Stimulated activated naive CD8-positive, alpha-beta T cell treated with anti-CD3 and anti-CD28 coated beads, Interleukin-15, amount 100 ng/mL, for 72 hours (primary cell): ENCODE results near the gene DMBT1.
A peak's percentile ranks its signal among the peaks of the same experiment; 100 is the strongest.

ENCODE experiments used
- ATAC-seq: fragments of 150-1000 bp; cut with Tn5 transposase; 2 replicates; pipeline ENCODE4 v1.10.0; 2021; ENCODE audit warnings: mild to moderate bottlenecking, moderate library complexity
- DNase-seq, 2 donors: peaks; one replicate each; pipeline ENCODE4 v3.0.0; 2021 to 2022
- H3K27ac Mint-ChIP-seq, 2 donors: one replicate each; pipeline ENCODE4 v1.8.0; 2022; ENCODE audit warnings: mild to moderate bottlenecking in 2 of 2, mixed read lengths in 2 of 2, moderate library complexity in 2 of 2
- H3K27me3 Mint-ChIP-seq: one replicate; pipeline ENCODE4 v1.8.0; 2022; ENCODE audit warnings: mixed read lengths
- H3K4me1 Mint-ChIP-seq: one replicate; pipeline ENCODE4 v1.8.0; 2022; ENCODE audit warnings: mild to moderate bottlenecking, mixed read lengths
- H3K4me3 Mint-ChIP-seq, 2 donors: one replicate each; pipeline ENCODE4 v1.8.0; 2022; ENCODE audit warnings: mild to moderate bottlenecking in 2 of 2, mixed read lengths in 2 of 2, moderate library complexity in 1 of 2
- H3K9me3 Mint-ChIP-seq, 2 donors: one replicate each; pipeline ENCODE4 v1.8.0; 2022; ENCODE audit warnings: mixed read lengths in 2 of 2

Gene DMBT1

GRCh38 chr10:122560279-122560804 is at the start of gene DMBT1:
DMBT1 (plus strand) TSS chr10:122560754; CDS start chr10:122560771, 17 bp downstream.
- Mint-ChIP-seq H3K9me3 (no peaks in the 10 kb centered on the region), H3K4me3 (no peak within 1 kb of the TSS), H3K27ac (peak within 1 kb of the TSS in 1 of 2 donors; percentile 2), H3K4me1 (peaks cover 36% of the 10 kb centered on the region), H3K27me3 (peaks cover 25% of the 10 kb centered on the region)
- no peak for DNase-seq
- ATAC-seq = no peak

- Mint-ChIP-seq H3K27me3 (peaks cover 53% of the 10 kb centered on the region), H3K4me1 (peaks cover 37% of the 10 kb centered on the region), H3K27ac (no peak overlapping the region), H3K9me3 (no peaks in the 10 kb centered on the region), H3K4me3 (no peak overlapping the region)
- ATAC-seq (no peak), DNase-seq (no peak)
Measured at GRCh38 chr10:122513053-122513452, 47.5 kb upstream of the DMBT1 start.

DNA sequence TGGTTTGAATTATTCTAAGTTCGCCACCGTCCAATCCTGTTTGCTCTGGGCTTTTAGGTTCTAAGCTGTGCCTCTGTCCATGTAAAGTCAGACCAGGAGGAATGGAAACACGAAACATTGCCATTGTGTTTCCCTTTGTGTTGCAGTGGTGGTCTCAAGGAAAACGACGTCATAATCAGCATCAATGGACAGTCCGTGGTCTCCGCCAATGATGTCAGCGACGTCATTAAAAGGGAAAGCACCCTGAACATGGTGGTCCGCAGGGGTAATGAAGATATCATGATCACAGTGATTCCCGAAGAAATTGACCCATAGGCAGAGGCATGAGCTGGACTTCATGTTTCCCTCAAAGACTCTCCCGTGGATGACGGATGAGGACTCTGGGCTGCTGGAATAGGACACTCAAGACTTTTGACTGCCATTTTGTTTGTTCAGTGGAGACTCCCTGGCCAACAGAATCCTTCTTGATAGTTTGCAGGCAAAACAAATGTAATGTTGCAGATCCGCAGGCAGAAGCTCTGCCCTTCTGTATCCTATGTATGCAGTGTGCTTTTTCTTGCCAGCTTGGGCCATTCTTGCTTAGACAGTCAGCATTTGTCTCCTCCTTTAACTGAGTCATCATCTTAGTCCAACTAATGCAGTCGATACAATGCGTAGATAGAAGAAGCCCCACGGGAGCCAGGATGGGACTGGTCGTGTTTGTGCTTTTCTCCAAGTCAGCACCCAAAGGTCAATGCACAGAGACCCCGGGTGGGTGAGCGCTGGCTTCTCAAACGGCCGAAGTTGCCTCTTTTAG is 46.3 kb upstream of the DMBT1 start:
- no peak for ATAC-seq
- peaks cover 37% of the 10 kb centered on the region for H3K4me1 Mint-ChIP-seq
- no peak for DNase-seq
- H3K4me3 Mint-ChIP-seq = no peak overlapping the region
- H3K27me3 Mint-ChIP-seq = peaks cover 55% of the 10 kb centered on the region
- no peak overlapping the region for H3K27ac Mint-ChIP-seq
- H3K9me3 Mint-ChIP-seq = no peaks in the 10 kb centered on the region

GRCh38 chr10:122515022-122515424 is 45.5 kb upstream of the DMBT1 start:
- H3K27me3 Mint-ChIP-seq = peaks cover 54% of the 10 kb centered on the region
- no peak overlapping the region for H3K4me3 Mint-ChIP-seq
- H3K4me1 Mint-ChIP-seq = peaks cover 37% of the 10 kb centered on the region
- H3K27ac Mint-ChIP-seq = peak overlapping the region in 1 of 2 donors; percentile 76
- no peak for DNase-seq
- no peak for ATAC-seq
- no peaks in the 10 kb centered on the region for H3K9me3 Mint-ChIP-seq

- peak; percentile 97 for ATAC-seq
- H3K4me1 Mint-ChIP-seq = peaks cover 40% of the 10 kb centered on the region
- H3K9me3 Mint-ChIP-seq = no peaks in the 10 kb centered on the region
- no peak overlapping the region for H3K27ac Mint-ChIP-seq
- peak overlapping the region in 1 of 2 donors; percentile 20 for H3K4me3 Mint-ChIP-seq
- H3K27me3 Mint-ChIP-seq = peaks cover 47% of the 10 kb centered on the region
- peak; percentile 71 to 83 for DNase-seq
Measured at GRCh38 chr10:122515588-122516231, 44.8 kb upstream of the DMBT1 start.

DNA sequence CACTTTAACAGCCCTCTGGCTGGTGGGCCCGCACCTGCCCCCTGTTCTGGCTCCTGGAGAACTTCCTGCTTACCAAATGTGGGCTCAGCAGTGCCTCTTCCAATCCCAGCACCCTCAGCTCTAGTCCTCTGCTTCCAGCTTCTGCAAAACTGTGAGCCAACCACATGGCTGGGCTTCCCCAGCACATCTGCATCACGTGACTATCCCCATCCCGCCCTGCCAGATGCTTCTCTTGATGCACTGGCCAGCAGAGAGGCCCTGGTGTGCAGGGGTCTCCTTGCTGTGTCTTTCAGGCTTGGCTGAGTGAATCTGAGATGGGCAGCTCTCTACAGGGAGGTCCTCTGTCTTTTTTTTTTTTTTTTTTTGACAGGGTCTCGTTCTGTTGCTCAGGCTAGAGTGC is 43.8 kb upstream of the DMBT1 start:
- Mint-ChIP-seq H3K27ac (peak overlapping the region in 1 of 2 donors; percentile 16), H3K9me3 (no peaks in the 10 kb centered on the region), H3K4me1 (peaks cover 44% of the 10 kb centered on the region), H3K27me3 (peaks cover 47% of the 10 kb centered on the region), H3K4me3 (peak overlapping the region in 1 of 2 donors; percentile 6)
- no peak for ATAC-seq
- DNase-seq = no peak

DNA sequence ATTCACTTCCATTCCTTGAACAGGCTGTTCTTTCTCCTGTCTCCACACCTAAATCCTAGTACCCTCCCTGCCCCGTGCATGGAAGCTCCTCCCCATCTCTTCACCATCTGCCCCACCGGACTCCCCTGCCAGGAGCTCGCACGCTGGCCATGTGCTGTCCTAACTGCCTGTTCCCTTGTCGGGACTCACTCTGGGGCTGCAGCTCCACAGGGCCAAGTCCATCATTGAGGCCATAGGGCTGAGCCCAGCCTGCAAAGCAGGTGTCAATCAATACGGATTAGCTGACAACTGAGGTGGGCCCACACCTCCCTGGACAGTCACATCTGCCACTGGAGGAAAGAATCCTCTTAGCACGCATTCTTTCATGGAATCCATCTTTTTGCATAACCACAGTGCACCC is 41.4 kb upstream of the DMBT1 start:
- Mint-ChIP-seq H3K27me3 (peaks cover 45% of the 10 kb centered on the region), H3K27ac (peak overlapping the region in 1 of 2 donors; percentile 64), H3K9me3 (no peaks in the 10 kb centered on the region), H3K4me3 (no peak overlapping the region), H3K4me1 (peaks cover 42% of the 10 kb centered on the region)
- DNase-seq = no peak
- ATAC-seq = no peak

GRCh38 chr10:122519873-122520272 is 40.7 kb upstream of the DMBT1 start:
- Mint-ChIP-seq H3K27ac (no peak overlapping the region), H3K4me3 (no peak overlapping the region), H3K9me3 (no peaks in the 10 kb centered on the region), H3K4me1 (peaks cover 35% of the 10 kb centered on the region), H3K27me3 (peaks cover 45% of the 10 kb centered on the region)
- no peak for ATAC-seq
- DNase-seq = no peak

GRCh38 chr10:122521011-122521410 is 39.5 kb upstream of the DMBT1 start:
- Mint-ChIP-seq H3K27me3 (peaks cover 54% of the 10 kb centered on the region), H3K27ac (peak overlapping the region in 1 of 2 donors; percentile 27), H3K9me3 (no peaks in the 10 kb centered on the region), H3K4me1 (peaks cover 28% of the 10 kb centered on the region), H3K4me3 (no peak overlapping the region)
- no peak for ATAC-seq
- DNase-seq = no peak

GRCh38 chr10:122524811-122525210 is 35.7 kb upstream of the DMBT1 start:
- Mint-ChIP-seq H3K27me3 (peaks cover 27% of the 10 kb centered on the region), H3K27ac (no peak overlapping the region), H3K9me3 (no peaks in the 10 kb centered on the region), H3K4me1 (peaks cover 12% of the 10 kb centered on the region), H3K4me3 (no peak overlapping the region)
- DNase-seq = no peak
- ATAC-seq = peak; percentile 23

GRCh38 chr10:122525788-122526187 is 34.8 kb upstream of the DMBT1 start:
- Mint-ChIP-seq H3K27ac (no peak overlapping the region), H3K27me3 (peaks cover 36% of the 10 kb centered on the region), H3K4me1 (peaks cover 9% of the 10 kb centered on the region), H3K4me3 (no peak overlapping the region), H3K9me3 (no peaks in the 10 kb centered on the region)
- no peak for DNase-seq
- no peak for ATAC-seq

- H3K4me3 Mint-ChIP-seq = no peak overlapping the region
- H3K27me3 Mint-ChIP-seq = peaks cover 47% of the 10 kb centered on the region
- ATAC-seq = no peak
- DNase-seq = no peak
- H3K27ac Mint-ChIP-seq = no peak overlapping the region
- H3K4me1 Mint-ChIP-seq = peaks cover 5% of the 10 kb centered on the region
- no peaks in the 10 kb centered on the region for H3K9me3 Mint-ChIP-seq
Measured at GRCh38 chr10:122526892-122527291, 33.7 kb upstream of the DMBT1 start.

GRCh38 chr10:122530177-122530576 is 30.4 kb upstream of the DMBT1 start:
- DNase-seq = no peak
- no peak for ATAC-seq
- Mint-ChIP-seq H3K27ac (no peak overlapping the region), H3K27me3 (peaks cover 32% of the 10 kb centered on the region), H3K4me1 (peaks cover 2% of the 10 kb centered on the region), H3K9me3 (no peaks in the 10 kb centered on the region), H3K4me3 (no peak overlapping the region)

GRCh38 chr10:122531261-122531660 is 29.3 kb upstream of the DMBT1 start:
- ATAC-seq = no peak
- Mint-ChIP-seq H3K27me3 (peaks cover 23% of the 10 kb centered on the region), H3K4me3 (no peak overlapping the region), H3K9me3 (no peaks in the 10 kb centered on the region), H3K4me1 (no peaks in the 10 kb centered on the region), H3K27ac (no peak overlapping the region)
- no peak for DNase-seq

- DNase-seq (no peak), ATAC-seq (no peak)
- H3K27me3 Mint-ChIP-seq = peaks cover 23% of the 10 kb centered on the region
- H3K4me1 Mint-ChIP-seq = no peaks in the 10 kb centered on the region
- no peaks in the 10 kb centered on the region for H3K9me3 Mint-ChIP-seq
- H3K27ac Mint-ChIP-seq = no peak overlapping the region
- no peak overlapping the region for H3K4me3 Mint-ChIP-seq
Measured at GRCh38 chr10:122531939-122532338, 28.6 kb upstream of the DMBT1 start.

DNA sequence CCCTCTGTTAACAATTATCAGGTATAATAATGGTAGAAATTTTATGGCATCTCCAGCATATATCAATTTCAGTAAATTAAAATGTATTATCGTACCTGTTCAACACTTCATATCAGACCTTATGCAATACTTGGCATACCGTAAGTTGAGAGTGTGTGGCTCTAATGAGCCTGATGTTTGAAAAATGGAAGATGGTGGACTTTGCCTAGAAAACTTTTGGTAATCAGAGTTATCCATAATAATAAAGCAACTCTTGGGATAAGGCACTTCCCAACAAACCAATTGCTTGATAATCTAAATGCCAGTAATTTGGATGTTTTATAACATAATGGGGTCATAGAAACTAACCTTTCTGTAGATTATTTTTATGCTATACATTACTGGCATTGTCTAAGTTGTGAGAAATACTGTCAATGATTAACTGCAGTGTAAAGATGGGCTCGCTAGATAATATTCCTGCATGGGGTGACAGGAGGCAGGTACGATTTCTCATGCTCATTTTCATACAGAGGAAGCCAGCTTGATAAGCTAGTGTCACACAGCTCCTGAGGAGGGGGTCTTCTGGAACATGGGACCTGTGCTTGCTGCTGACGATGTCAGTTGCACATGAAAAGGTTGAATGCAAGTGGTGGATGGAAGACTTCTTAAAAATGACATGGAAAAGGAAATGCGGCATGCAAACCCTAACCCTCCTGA is 27.8 kb upstream of the DMBT1 start:
- peaks cover 24% of the 10 kb centered on the region for H3K27me3 Mint-ChIP-seq
- no peak overlapping the region for H3K27ac Mint-ChIP-seq
- H3K9me3 Mint-ChIP-seq = no peaks in the 10 kb centered on the region
- H3K4me3 Mint-ChIP-seq = no peak overlapping the region
- ATAC-seq (no peak), DNase-seq (no peak)
- peaks cover 4% of the 10 kb centered on the region for H3K4me1 Mint-ChIP-seq
